MM.1S (cell line): ENCODE data around the gene GPC5.

Source experiments
- DNase-seq: peaks from one replicate; pipeline ENCODE4 v3.0.0-alpha.2; 2015
- H2AFZ ChIP-seq: fragments of 300-600 bp; sonication (generic); 2 replicates; pipeline ENCODE4 v1.6.0; 2016; ENCODE audit warnings: antibody characterized with exemption, low read length
- H3F3A ChIP-seq: fragments of 300-600 bp; sonication (generic); 2 replicates; pipeline ENCODE4 v1.6.1; 2016; ENCODE audit warnings: mild to moderate bottlenecking, antibody characterized with exemption, low read length, moderate library complexity, mixed read lengths; ENCODE audit not compliant: insufficient read depth
- H3K27ac ChIP-seq: fragments of 300-600 bp; sonication (generic); 2 replicates; pipeline ENCODE4 v1.5.1; 2016; ENCODE audit warnings: mild to moderate bottlenecking, low read length
- H3K27me3 ChIP-seq: fragments of 300-600 bp; sonication (generic); replicated peaks from 2 replicates; pipeline ENCODE4 v1.6.0; 2016; ENCODE audit warnings: low read length; ENCODE audit not compliant: insufficient read depth
- H3K36me3 ChIP-seq: fragments of 300-600 bp; sonication (generic); replicated peaks from 2 replicates; pipeline ENCODE4 v1.6.1; 2016; ENCODE audit warnings: mild to moderate bottlenecking, low read length, mixed read lengths; ENCODE audit not compliant: insufficient read depth
- H3K4me1 ChIP-seq: fragments of 300-600 bp; sonication (generic); 2 replicates; pipeline ENCODE4 v1.6.1; 2016; ENCODE audit warnings: low read length, mixed read lengths
- H3K4me2 ChIP-seq: fragments of 300-600 bp; sonication (generic); 2 replicates; pipeline ENCODE4 v1.6.0; 2016; ENCODE audit warnings: low read depth, low read length
- H3K4me3 ChIP-seq: fragments of 300-600 bp; sonication (generic); 2 replicates; pipeline ENCODE4 v1.5.1; 2016; ENCODE audit warnings: low read length, mixed read lengths
- H3K79me2 ChIP-seq: fragments of 300-600 bp; sonication (generic); 2 replicates; pipeline ENCODE4 v1.6.1; 2016; ENCODE audit warnings: mixed run types, low read length, mixed read lengths
- H3K9ac ChIP-seq: fragments of 300-600 bp; sonication (generic); 2 replicates; pipeline ENCODE4 v1.6.1; 2016; ENCODE audit warnings: low read length, mixed read lengths
- H3K9me2 ChIP-seq: fragments of 300-600 bp; sonication (generic); replicated peaks from 2 replicates; pipeline ENCODE4 v1.6.1; 2016; ENCODE audit warnings: mild to moderate bottlenecking, low read length, mixed read lengths; ENCODE audit not compliant: insufficient read depth
- H3K9me3 ChIP-seq: fragments of 300-600 bp; sonication (generic); replicated peaks from 2 replicates; pipeline ENCODE4 v1.6.1; 2016; ENCODE audit warnings: mild to moderate bottlenecking, low read length, mixed read lengths; ENCODE audit not compliant: insufficient read depth
- H4K20me1 ChIP-seq: fragments of 300-600 bp; sonication (generic); 2 replicates; pipeline ENCODE4 v1.6.1; 2016; ENCODE audit warnings: mild to moderate bottlenecking, low read length, moderate library complexity, mixed read lengths; ENCODE audit not compliant: insufficient read depth
- EZH2 ChIP-seq: fragments of 300-600 bp; sonication (generic); optimal IDR thresholded peaks from 2 replicates; pipeline ENCODE3; 2017; ENCODE audit warnings: low read depth, mild to moderate bottlenecking, antibody characterized with exemption, low read length, mixed read lengths
- EZH2phosphoT487 ChIP-seq: fragments of 300-600 bp; sonication (generic); IDR thresholded peaks from 2 replicates; pipeline ENCODE4 v1.6.1; 2018; ENCODE audit warnings: antibody characterized with exemption, low read length
- TF ChIP-seq, protein P1 (sequence below): fragments of 300-600 bp; sonication (generic); IDR thresholded peaks from 2 replicates; pipeline ENCODE4 v1.5.1; 2016; ENCODE audit warnings: antibody characterized with exemption, low read length, mixed read lengths

Gene GPC5

DNA sequence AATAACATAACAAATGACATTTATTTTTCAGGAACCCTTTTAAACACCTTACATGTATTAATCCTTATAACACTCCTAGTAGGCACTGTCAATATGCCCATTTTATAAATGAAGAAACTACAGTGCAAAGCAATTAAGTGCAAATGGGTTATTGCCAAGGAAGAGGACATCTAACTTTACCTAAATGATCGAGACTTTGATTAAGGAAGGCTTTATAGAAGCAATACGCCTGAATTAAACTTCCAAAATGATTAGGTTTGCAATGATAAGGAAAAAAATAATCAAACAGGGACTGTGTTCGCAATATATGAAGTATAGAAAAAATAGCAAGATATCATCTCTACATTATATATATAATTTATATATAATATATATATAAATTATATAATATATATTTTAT lies 1214.5 kb downstream of the GPC5 start:
- no peak overlapping the region for H3K4me3 ChIP-seq
- H3K4me2 ChIP-seq, result no peak overlapping the region
- H3K36me3 ChIP-seq, result no peaks in the 10 kb centered on the region
- TF ChIP-seq EZH2phosphoT487 (no peak), EZH2 (no peak)
- TF ChIP-seq, protein P1, sequence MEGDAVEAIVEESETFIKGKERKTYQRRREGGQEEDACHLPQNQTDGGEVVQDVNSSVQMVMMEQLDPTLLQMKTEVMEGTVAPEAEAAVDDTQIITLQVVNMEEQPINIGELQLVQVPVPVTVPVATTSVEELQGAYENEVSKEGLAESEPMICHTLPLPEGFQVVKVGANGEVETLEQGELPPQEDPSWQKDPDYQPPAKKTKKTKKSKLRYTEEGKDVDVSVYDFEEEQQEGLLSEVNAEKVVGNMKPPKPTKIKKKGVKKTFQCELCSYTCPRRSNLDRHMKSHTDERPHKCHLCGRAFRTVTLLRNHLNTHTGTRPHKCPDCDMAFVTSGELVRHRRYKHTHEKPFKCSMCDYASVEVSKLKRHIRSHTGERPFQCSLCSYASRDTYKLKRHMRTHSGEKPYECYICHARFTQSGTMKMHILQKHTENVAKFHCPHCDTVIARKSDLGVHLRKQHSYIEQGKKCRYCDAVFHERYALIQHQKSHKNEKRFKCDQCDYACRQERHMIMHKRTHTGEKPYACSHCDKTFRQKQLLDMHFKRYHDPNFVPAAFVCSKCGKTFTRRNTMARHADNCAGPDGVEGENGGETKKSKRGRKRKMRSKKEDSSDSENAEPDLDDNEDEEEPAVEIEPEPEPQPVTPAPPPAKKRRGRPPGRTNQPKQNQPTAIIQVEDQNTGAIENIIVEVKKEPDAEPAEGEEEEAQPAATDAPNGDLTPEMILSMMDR, result no peak
- H3K9me3 ChIP-seq, result no peaks in the 10 kb centered on the region
- H3K27me3 ChIP-seq, result no peaks in the 10 kb centered on the region
- no peak overlapping the region for H3K27ac ChIP-seq
- DNase-seq, result no peak
- no peak overlapping the region for H3K9ac ChIP-seq
- H2AFZ ChIP-seq, result no peak overlapping the region
- no peaks in the 10 kb centered on the region for H3F3A ChIP-seq
- H4K20me1 ChIP-seq, result no peaks in the 10 kb centered on the region
- no peaks in the 10 kb centered on the region for H3K9me2 ChIP-seq
- H3K4me1 ChIP-seq, result no peaks in the 10 kb centered on the region
- H3K79me2 ChIP-seq, result no peaks in the 10 kb centered on the region

DNA sequence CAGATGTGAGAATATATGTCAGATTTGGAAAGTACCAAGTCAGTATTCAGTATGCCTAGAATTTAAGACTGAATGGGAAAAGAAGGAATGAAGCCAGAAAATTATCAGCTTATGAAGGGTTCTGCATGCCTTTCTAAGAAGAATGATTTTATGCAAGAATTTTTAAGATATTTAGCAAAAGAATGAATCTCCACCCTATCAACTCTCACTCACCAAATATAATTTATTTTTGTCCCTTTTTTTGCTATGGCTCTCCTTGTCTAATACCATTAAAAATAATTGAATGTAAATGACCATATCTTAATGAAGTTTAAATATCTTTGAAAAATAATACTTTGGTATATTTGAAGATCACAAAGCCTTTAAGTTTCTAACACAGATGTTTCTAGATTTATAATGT lies 1215.5 kb downstream of the GPC5 start:
- Histone ChIP-seq H3K27me3 (no peaks in the 10 kb centered on the region), H3K9me2 (no peaks in the 10 kb centered on the region), H3K27ac (no peak overlapping the region), H3K9me3 (no peaks in the 10 kb centered on the region), H3K4me3 (no peak overlapping the region), H3F3A (no peaks in the 10 kb centered on the region), H3K36me3 (no peaks in the 10 kb centered on the region), H3K79me2 (no peaks in the 10 kb centered on the region), H3K4me1 (no peaks in the 10 kb centered on the region), H2AFZ (no peak overlapping the region), H3K4me2 (no peak overlapping the region), H4K20me1 (no peaks in the 10 kb centered on the region), H3K9ac (no peak overlapping the region)
- DNase-seq, result no peak
- TF ChIP-seq EZH2phosphoT487 (no peak), EZH2 (no peak)
- TF ChIP-seq, protein P1, result no peak

DNA sequence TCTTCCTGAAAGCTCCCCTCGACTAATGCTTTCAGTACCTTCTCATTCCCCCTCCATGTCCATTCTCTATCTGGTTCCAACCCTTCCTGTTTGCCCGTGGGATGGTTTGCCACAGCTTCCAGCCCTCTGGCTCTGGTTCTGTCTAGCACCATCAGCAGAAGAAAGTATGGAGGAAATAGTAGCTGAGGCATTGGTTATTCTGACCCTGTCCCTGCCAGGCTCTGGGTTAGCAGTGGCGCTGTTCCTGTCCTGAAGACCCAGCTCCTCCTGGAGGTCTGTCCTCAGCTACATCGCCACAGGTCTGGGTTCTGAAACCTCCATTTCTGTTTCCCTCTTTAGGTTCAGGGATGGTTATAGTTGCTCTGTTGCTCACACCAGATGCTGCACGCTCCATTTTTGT lies 1223.6 kb downstream of the GPC5 start:
- H3K4me1 ChIP-seq, result no peaks in the 10 kb centered on the region
- H3K9me2 ChIP-seq, result no peaks in the 10 kb centered on the region
- no peaks in the 10 kb centered on the region for H3K27me3 ChIP-seq
- no peak overlapping the region for H3K4me2 ChIP-seq
- H3K9me3 ChIP-seq, result no peaks in the 10 kb centered on the region
- H4K20me1 ChIP-seq, result no peaks in the 10 kb centered on the region
- H3K27ac ChIP-seq, result no peak overlapping the region
- H3K9ac ChIP-seq, result no peak overlapping the region
- H3F3A ChIP-seq, result no peaks in the 10 kb centered on the region
- H3K79me2 ChIP-seq, result no peaks in the 10 kb centered on the region
- H3K4me3 ChIP-seq, result no peak overlapping the region
- H3K36me3 ChIP-seq, result no peaks in the 10 kb centered on the region
- H2AFZ ChIP-seq, result no peak overlapping the region
- TF ChIP-seq, protein P1, result no peak
- TF ChIP-seq EZH2phosphoT487 (no peak), EZH2 (no peak)
- DNase-seq, result no peak
